Measurements from ENCODE around the gene PUDP.
"Not testable (repeated sequence)": the region's sequence is repeated elsewhere in the genome, so short reads cannot be mapped to it uniquely, and the experiment has no call there.

Gene PUDP

DNA sequence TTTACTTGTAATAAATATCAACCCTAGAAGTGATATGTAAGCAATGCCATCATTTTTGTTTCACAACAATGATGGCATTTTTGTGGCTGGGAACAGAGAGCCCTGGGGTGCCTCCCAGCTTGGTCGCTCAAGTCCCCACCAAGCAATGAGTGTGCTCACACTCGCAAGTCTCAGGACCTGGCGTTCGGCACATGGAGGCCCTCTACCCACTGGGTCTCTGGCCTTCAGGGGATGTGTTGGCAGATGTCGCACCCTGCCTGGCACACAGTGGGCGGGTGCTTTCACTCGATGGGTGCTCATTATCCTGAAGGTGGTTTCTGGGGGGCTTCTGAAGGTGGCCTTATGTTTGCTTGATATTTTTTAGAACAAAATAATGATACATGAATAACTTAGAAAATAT lies 75.1 kb downstream of the PUDP start:
- no peak for DNase-seq

DNA sequence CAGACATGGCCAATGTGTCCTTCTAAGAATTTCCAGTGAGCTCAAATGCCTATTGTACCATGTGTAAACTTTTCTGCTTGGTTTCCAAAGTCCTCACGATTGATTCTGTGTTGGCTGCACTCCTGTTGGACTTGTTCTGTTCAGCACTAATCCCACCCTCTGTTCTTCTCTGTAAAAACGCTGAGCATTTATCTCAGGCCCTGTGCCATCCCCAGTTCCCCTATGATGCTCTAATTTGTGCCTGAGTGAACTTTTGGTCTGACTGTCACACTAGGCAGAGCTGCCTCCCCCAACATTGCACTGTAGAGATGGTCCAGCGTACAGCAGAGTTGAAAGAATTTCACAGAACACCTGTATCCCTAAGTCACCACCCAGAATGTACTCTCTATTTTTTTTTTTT lies 76.6 kb downstream of the PUDP start:
- DNase-seq: no peak

DNA sequence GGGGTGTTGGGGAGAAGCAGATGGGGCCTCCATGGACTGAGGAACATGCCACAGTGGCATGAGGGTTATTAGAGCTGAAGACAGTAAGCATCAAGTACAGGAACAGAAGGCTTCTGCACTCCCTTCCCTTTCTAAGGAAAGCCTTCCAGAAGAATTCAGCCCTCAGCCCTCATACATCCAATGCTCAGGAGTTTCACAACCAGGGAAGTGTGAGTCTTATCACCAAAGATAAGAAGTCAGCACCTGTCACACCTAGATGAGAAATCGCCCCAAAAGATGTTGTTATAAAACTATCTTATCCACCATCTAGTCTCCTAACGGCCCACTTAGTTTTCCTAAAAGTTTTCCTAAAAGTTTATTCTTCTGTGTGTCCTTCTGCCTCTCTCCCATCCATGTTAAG lies 78.4 kb downstream of the PUDP start:
- no peak for DNase-seq

DNA sequence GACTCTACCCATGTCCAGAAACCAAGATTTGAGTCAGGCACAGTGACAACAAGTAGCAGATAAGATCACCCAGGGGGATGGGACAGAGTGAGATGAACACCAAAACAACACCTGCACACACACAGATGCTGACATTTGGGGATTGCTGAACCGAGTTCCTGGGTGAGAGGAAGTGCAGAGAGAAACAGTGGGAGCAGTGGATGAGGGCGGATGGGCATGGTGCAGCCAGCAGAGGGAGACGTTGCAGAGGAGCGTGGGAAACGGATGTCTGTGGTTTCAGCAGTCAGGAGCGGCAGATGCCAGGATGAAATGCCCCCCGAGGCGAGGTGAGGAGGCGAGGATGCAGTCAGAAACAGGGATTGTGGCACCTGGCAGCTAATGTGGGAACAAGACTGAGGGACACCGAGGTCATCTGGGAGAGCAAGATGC lies 79.0 kb downstream of the PUDP start:
- peak in 1 of 5 donors; percentile 33 for DNase-seq

DNA sequence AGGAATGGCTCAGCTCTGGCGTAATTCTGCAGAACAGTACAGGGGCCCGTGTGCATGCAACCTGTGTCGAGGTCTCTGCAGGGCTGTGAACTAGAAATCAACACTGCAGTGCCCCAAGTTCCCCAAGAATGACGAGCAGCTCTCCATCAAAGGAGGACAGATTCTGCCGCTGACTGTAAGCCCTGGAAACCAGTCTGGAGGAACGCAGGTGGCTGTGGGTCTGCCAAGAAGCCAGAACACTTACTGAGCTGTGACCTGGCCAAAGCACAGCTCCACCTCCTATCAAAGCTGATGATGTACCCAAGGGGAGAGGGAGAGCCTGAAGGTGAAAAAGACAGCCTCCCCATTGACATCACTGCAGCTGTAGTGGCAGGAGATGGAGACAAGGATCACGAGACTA lies 80.7 kb downstream of the PUDP start:
- DNase-seq: no peak

DNA sequence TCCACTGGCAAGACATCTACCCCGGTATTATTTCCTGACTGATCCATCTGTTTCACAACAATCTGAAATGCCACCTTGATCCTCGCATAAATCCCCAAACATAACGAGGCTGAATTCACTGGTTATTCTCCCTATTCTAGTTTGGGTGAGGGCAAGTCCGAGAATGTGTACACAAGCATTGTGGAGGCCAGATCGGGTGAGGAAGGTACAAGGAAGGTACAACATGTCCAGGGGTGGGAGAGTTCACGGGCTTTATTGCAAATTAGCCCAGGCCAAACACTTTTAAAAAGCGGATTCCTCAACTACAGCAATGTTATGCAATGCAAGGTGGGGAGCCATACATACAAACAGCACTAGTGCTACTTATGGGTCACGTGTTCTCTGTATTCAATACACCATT lies 82.5 kb downstream of the PUDP start:
- no peak for DNase-seq

DNA sequence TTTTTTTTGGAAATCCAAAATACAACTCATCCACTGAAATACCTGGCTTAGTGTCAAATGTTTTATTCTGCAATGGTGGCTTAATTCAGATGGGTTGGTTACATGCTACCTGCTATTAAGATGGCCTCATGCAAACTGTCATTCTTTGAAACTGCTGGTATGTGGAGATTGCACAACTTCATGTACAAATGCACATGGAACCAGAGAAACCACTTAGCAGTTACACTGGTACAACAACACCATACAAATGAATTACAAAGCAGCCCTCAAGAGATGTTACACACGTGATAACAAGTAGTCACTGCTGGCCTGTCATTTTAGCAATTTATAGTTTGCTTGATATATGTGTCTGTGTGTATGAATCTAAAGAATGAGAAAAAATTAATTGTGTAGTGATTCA lies 85.0 kb downstream of the PUDP start:
- DNase-seq: no peak

DNA sequence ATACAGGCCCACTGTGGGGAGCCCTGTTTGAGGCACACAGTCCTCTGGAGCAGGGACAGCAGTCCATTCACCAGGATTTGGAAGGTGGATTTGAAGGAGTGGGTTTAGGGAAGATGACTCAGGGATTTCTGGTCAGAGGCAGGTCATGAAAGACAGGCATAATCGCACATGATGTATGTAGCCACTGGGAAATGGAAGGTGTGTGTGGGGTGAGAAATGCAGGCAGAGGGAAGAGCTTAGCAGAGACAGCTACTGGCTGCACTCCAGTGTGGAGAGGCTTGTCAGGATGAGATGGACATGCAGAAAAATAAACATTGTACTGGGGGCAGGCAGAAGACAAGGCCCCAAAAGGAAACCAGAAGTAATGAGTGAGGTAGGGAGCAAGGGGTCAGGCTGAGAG lies 85.7 kb downstream of the PUDP start:
- DNase-seq: no peak

DNA sequence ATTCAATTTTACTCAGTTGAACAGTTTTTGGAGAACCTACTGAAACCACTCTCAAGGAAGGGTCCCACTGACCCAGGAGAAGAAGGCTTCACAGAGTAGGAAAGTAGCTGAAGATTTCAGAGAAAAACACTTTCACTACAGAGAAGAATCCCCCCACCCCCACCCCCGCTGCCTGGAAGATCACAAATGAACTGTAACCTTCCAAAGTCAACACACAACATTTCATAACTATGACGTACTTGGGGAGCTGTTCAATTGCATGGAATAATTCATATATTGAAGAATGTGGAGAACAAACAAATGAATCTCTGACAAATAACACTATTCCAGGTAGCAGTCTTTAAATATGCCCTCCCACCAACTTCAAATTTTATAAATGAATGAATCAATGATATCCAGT lies 86.5 kb downstream of the PUDP start:
- no peak for DNase-seq

DNA sequence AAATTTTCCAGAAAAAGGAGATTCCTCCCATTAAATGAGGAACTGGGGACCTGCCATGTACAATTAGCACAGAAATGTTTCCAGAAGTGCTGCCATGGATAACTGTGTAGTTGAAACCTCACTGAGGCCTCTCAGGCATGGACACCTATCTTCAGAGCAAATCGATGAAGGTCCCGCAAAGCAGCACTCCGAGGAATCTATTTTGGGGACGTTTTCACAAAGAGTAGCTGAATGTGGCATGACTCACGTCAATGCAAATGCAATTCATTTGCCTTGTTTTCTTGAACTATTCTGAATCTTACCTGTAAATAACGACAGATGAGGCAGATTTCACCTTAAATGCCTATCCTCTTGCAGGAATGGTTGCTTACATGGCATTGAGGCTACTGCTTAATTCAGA lies 87.5 kb downstream of the PUDP start:
- no peak for DNase-seq

DNA sequence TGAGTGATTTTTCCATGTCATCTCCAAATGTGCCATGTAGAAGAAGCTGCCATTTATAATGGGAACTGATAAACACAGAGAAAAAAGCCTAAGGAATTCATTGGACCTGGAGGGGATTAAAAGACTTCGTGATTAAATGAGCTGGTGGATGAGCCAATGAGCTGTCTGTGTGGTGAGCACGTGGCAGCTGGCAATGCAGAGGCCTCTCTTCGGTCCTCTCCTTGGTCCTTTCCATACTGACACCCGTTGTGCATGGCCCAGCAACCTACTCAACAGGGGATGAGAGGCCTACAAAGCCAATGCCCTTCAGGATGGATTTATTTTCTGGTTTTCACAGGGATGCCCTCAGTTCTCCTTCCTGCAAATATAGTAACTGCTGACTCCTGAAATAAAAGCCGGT lies 88.1 kb downstream of the PUDP start:
- DNase-seq: no peak

DNA sequence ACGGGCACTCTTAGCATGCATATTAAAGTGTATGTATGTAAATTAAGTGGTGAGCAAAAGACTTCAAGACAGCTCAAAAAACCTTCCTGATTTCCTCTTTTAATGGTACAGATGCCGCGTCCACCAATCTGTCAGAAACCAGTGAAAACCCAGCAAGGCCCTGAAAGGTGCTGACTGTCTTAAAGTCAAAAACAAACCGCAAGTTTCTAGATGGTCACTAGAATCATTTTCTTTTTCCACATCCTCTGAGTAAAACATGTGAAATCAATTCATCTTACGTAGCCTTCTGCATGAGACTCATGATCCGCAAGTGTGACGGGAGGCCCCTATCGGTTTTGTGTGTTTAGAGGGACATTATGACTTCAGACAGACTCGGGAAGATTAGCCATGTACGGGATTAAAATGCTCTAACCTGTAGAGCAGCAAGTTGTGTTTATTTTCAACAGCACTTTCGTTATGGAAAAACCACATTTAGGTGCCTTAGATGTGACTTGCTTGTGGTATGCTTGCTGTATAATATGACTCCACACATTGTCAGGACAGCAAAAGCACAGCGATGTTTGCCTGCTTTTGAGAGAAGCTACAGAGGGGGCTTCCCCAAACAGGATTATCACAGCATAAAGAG lies 88.6 kb downstream of the PUDP start:
- peak in 1 of 5 donors; percentile 71 for DNase-seq

DNA sequence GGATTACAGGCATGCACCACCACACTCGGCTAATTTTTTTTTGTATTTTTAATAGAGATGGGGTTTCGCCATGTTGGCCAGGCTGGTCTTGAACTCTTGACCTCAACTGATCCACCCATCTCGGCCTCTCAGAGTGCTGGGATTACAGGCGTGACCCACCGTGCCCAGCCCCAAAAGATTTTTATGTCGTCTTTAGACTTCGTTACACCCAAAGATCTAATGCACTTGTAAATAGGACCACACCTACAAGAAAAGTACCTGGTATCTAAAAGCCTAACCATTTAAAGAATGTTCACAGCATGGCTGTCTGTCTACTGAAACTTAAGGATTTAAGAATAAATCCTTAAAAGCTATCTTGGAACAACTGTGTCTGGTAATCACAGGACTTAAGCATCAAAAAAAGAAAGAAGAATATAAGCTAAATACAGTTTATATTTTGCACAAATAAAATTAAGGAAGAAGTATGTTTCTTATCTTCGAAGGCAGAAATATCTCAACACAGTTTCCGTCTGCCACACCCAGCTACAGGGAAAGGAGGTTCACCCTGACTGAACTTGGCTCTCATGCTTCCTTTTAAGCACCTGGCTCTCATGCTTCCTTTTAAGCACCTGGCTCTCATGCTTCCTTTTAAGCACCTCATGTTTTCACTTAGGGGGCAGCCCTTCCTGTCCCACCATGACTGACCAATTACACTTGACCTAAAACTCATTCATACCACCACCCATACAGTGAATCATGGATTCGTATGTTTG lies 92.4 kb downstream of the PUDP start:
- no peak for DNase-seq

DNA sequence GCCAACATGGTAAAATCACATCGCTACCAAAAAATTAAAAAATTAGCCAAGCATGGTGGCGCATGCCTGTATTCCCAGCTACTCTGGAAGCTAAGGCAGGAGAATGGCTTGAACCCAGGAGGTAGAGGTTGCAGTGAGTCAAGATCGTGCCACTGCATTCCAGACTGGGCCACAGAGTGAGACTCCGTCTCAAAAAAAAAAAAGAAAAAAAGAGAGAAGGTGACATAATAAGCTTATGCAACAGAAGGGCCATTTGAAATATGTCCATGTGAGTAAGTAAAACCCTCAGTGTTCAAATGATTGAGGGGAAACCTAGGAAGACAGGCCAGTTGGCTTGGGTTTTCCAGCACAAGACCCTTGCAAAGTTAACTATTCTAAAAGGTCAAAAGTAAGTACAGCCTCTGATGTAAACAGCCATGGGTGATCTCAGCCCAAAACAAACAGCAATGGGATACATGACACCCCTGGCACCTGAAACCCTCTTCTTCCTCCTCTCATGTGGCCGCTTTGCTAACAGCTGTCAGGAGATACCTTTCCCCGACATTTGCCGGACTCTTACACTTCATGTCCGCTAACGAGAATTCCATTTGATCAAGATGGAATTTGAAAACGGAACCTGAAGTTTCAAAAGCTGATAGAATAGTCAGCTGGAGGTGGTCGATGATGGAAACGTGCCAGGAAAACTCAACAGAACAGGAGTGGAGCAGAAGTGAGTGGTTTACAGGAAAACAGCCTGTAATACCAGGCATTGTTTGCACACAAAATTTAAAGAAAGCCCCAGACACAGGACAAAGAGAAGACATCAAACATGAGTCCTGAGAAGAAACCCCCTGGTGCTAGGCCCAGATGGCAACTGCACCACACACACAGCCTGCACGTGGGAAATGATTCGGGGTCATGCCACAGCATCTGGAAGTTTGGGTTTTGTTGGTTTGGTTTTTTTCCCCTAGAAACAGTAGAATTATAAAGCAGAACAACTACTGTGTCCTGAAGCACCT lies 93.4 kb downstream of the PUDP start:
- DNase-seq: no peak

DNA sequence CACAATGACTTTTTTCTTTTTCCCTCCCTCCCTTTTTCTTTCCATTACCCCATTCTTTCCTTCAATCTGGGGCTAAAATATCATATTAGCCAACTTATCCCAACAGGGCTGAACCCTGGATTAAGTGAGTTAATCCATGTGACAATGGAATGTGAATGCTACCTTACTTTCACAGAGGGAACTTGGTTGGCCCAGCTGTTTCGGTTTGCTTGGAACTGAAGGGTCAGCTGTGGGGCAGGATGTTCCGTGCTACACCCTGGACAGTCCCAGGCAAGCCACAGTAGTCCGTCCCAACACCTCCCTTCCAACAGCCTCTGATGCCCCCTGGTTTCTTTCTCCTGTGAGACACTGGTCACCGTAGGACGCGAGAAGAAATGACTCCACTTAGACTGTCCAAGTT lies 95.4 kb downstream of the PUDP start:
- DNase-seq: no peak

DNA sequence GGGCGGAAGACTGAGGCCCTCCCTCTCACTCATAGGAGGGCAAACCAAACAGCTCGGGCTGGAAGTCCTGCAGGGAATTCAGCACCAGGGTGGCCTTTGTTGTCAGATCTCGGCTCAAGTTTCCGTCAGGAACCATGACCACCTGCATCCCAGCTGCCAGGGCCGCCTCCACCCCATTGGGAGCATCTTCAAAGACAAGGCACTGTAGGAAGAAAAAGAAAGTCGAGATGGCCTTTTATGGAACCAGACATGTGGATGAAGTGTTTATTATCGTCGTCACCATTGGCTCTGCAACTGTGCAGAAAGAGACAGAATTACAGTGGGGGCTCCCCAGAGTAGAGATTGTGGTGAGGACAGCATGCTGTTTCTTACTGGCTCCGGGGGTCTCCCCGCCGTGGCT lies 97.7 kb downstream of the PUDP start:
- DNase-seq: no peak

DNA sequence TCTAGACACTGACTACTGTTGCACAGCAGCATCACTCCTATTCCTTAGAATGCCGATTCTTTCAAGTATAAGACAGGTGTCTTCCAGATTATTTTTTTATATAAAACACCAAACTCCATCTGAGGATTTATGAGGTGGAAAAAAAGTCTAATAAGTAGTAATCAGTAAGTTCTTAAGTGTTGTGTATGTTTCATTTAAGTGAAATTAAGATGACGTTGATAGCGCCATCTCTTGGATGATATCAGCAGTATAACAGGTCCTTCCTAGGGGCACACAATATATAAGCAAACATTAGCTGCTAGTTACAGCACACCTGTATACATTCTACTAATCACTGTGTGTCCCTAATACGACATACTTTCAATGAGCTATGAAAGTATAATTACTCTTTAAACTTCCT lies 100.0 kb downstream of the PUDP start:
- no peak for DNase-seq

DNA sequence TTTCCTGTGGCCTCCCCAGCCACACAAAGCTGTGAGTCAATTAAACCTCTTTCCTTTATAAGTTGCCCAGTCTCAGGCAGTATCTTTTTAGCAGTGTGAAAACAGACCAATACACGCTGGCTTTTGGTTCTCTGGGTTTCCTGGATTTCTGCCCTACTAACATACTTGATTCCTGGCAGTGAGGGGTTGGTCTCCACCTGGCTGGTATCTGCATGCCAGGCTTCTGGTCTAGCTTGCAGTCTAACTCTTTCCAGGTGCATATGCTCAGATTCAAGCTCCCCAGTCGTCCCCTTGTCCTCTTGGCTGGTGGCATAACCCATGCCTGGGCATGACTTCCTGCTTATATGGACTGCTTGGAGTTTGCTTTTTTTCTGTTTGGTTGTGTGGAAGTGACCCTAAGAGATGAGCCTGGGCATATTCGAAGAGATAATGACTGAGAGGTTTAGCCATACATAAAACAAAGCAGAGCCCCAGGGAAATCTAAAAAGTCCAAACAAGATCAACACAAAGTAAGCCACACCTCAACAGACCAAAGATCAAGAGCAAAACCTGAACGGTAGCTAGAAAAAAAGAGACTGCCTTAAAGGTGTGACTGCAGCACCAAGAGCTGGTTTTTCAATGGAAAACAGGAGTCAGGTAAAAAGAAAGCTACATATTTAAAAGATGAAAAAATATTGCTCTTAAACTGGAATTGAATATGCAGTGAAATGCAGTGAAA lies 102.6 kb downstream of the PUDP start:
- DNase-seq: no peak

DNA sequence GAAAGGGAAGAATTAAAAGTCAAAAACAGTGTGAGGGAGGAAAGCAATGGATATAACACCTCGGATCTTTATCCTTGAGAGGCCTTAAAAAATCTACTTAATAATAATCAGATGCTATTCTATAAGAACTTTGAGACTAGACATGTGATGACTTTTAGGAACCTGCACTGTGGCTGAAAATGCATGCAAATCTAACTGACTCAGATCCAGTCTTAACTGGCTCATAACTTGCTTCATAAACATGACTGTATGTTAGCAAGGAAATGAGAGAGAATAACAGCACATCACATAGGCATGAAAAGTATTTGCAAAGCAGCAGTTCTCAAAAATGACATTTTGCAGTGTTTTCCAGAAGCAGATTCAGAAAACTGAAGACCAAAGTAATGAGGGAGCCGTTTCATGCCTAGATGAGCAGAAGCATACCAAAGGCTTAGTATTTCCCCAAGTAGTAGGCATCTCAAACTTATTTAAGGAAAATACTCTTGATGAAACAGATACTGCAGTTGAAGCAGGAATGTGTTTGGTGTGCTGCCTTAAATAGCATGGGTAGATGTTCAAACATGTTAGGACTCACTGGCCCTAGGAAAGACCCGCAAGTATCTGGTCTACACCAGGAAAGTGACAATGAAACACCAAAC lies 104.0 kb downstream of the PUDP start:
- not testable (repeated sequence) for DNase-seq

DNA sequence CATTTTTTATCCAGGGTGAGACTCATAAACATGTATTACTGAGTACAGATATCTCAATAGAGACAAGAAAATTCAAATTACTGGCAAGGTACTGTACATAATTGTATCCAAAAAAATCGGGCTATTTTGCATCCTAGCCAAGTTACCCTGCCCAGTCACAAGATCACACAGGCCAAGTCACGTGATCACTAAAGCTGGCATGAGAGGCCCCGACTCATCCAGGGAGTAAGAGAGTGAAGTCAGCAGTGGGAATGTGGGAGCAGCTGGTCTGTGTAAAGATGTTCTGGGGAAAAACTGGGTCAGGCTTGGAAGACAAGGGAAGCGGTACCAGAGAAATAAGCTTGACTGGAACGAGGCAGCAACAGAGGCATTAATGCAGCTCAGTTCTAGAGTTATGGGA lies 119.7 kb downstream of the PUDP start:
- no peak for DNase-seq

DNA sequence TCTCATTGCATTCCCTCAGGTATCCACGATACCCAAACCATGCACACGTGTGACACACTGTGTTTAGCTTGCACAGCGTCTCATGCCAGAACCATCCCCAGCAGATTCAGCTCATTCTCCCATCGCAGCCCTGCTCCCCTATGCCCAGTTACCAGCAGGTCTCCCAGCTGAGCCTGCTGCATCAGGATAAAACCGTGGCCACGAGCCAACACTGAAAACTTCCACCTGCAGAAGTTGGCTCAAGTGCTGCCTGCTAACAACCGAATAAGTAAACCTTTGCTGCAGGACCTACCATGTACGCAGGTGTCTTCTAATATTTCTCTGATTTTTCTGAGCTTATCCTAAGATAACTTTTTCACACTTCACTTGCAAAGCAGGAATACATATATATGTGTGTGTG lies 120.9 kb downstream of the PUDP start:
- no peak for DNase-seq

DNA sequence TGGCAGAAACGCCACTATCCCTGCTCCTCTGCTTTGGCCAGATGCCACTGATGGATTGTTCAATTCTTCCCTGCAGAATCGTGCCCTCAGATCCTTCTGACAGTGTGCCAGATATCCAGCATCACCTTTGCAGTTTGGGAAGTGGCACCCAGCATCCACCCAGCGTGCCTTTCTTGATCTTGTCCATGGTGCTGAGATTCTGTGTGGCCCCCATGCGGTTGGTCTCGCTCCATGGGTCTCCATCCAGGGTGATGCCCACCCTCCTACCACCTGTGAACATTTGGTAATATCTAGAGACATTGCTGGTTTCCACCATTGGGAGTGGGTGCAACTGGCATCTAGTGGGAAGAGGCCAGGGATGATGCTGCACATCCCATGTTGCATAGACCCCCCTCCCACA lies 121.6 kb downstream of the PUDP start:
- not testable (repeated sequence) for DNase-seq
